GM18858 (cell line): ENCODE data around the gene EPG5.
A peak's percentile ranks its signal among the peaks of the same experiment; 100 is the strongest.

ENCODE experiments used
- ATAC-seq: cut with Tn5 transposase; IDR thresholded peaks from one replicate; pipeline ENCODE4 v1.9.1; 2021; ENCODE audit not compliant: unreplicated experiment

EPG5 gene

GRCh38 chr18:45920367-45920766 is 46.8 kb downstream of the EPG5 start:
- no peak for ATAC-seq

GRCh38 chr18:45916302-45916701 is 50.8 kb downstream of the EPG5 start:
- no peak for ATAC-seq

GRCh38 chr18:45913276-45913675 is 53.9 kb downstream of the EPG5 start:
- no peak for ATAC-seq

GRCh38 chr18:45910405-45911023 is 56.6 kb downstream of the EPG5 start:
- ATAC-seq, result peak; percentile 80

- ATAC-seq, result no peak
Measured at GRCh38 chr18:45901654-45902210, 65.4 kb downstream of the EPG5 start.

- ATAC-seq, result no peak
Measured at GRCh38 chr18:45900623-45901022, 66.5 kb downstream of the EPG5 start.

- no peak for ATAC-seq
Measured at GRCh38 chr18:45896991-45897390, 70.1 kb downstream of the EPG5 start.

GRCh38 chr18:45896452-45896851 is 70.7 kb downstream of the EPG5 start:
- no peak for ATAC-seq

GRCh38 chr18:45895339-45895738 is 71.8 kb downstream of the EPG5 start:
- ATAC-seq, result no peak

GRCh38 chr18:45894818-45895217 is 72.3 kb downstream of the EPG5 start:
- ATAC-seq, result no peak

- no peak for ATAC-seq
Measured at GRCh38 chr18:45891806-45892205, 75.3 kb downstream of the EPG5 start.

- ATAC-seq, result no peak
Measured at GRCh38 chr18:45890606-45891005, 76.5 kb downstream of the EPG5 start.

- ATAC-seq, result no peak
Measured at GRCh38 chr18:45889419-45890064, 77.6 kb downstream of the EPG5 start.

GRCh38 chr18:45887585-45887984 is 79.5 kb downstream of the EPG5 start:
- no peak for ATAC-seq

GRCh38 chr18:45880876-45881558 is 86.1 kb downstream of the EPG5 start:
- ATAC-seq, result no peak

- ATAC-seq, result peak; percentile 75
Measured at GRCh38 chr18:45879681-45880655, 87.2 kb downstream of the EPG5 start.

GRCh38 chr18:45877403-45877802 is 89.7 kb downstream of the EPG5 start:
- no peak for ATAC-seq

- ATAC-seq, result no peak
Measured at GRCh38 chr18:45876161-45876560, 91.0 kb downstream of the EPG5 start.

GRCh38 chr18:45874491-45875184 is 92.5 kb downstream of the EPG5 start:
- peak; percentile 92 for ATAC-seq

- ATAC-seq, result no peak
Measured at GRCh38 chr18:45871431-45872084, 95.6 kb downstream of the EPG5 start.
